ENCODE data around the gene EIF4E1B. TPM values are rescaled to one million over a fixed set of nuclear protein-coding genes. Genes with fewer than 3 reads are reported as not detected.

The EIF4E1B gene
- total and polyA plus RNA-seq, 2 donors (not counting 1 experiment from before 2014, with no cell fraction given): not detected

GRCh38 chr5:176685010-176685409 lies 54.5 kb downstream of the EIF4E1B start:
- Histone ChIP-seq H3K27me3 (ENCODE audit: control insufficient read depth, insufficient read depth, low read length) (peaks cover 19% of the 10 kb centered on the region), H2AFZ (ENCODE audit: low read length) (no peak overlapping the region), H3K27ac (ENCODE audit: insufficient read depth, low read length) (no peak overlapping the region), H3K9me3 (ENCODE audit: control insufficient read depth, insufficient read depth, low read depth, low read length) (no peaks in the 10 kb centered on the region), H3K36me3 (ENCODE audit: control insufficient read depth, insufficient read depth, low read length) (no peaks in the 10 kb centered on the region), H4K20me1 (ENCODE audit: control insufficient read depth, extremely low read depth, insufficient read depth, low read length) (no peaks in the 10 kb centered on the region), H3K4me2 (ENCODE audit: extremely low read depth, insufficient read depth, low read length) (no peak overlapping the region), H3K4me3 (replicated peaks in 1 of 4; ENCODE audit: control extremely low read depth in 1 of 4, insufficient read depth in 1 of 4, low read depth in 3 of 4, low read length in 4 of 4) (no peak overlapping the region), H3K9ac (ENCODE audit: insufficient read depth, low read length) (no peak overlapping the region), H3K4me1 (ENCODE audit: control insufficient read depth, extremely low read depth, insufficient read depth, low read length) (no peaks in the 10 kb centered on the region), H3K79me2 (ENCODE audit: control insufficient read depth, insufficient read depth, low read length) (no peaks in the 10 kb centered on the region)
- no peak for TF ChIP-seq CTCF (conservative IDR thresholded peaks at IDR 0.05 in 1 of 2, IDR thresholded peaks at IDR 0.05 in 1 of 2; ENCODE audit: low read depth in 1 of 2, low read length in 2 of 2)
- TF ChIP-seq EZH2 (IDR thresholded peaks at IDR 0.05; ENCODE audit: low read length, missing control alignments): no peak
- DNase-seq (ENCODE audit: low read depth in 2 of 2): no peak

- H2AFZ ChIP-seq (ENCODE audit: low read length): no peak overlapping the region
- TF ChIP-seq CTCF (conservative IDR thresholded peaks at IDR 0.05 in 1 of 2, IDR thresholded peaks at IDR 0.05 in 1 of 2; ENCODE audit: low read depth in 1 of 2, low read length in 2 of 2): no peak
- TF ChIP-seq EZH2 (IDR thresholded peaks at IDR 0.05; ENCODE audit: low read length, missing control alignments): no peak
- no peaks in the 10 kb centered on the region for H3K36me3 ChIP-seq (ENCODE audit: control insufficient read depth, insufficient read depth, low read length)
- no peak for DNase-seq (ENCODE audit: low read depth in 2 of 2)
- H3K27me3 ChIP-seq (ENCODE audit: control insufficient read depth, insufficient read depth, low read length): peaks cover 19% of the 10 kb centered on the region
- no peaks in the 10 kb centered on the region for H3K4me1 ChIP-seq (ENCODE audit: control insufficient read depth, extremely low read depth, insufficient read depth, low read length)
- H3K9me3 ChIP-seq (ENCODE audit: control insufficient read depth, insufficient read depth, low read depth, low read length): no peaks in the 10 kb centered on the region
- H3K27ac ChIP-seq (ENCODE audit: insufficient read depth, low read length): no peak overlapping the region
- no peak overlapping the region for H3K4me2 ChIP-seq (ENCODE audit: extremely low read depth, insufficient read depth, low read length)
- H3K79me2 ChIP-seq (ENCODE audit: control insufficient read depth, insufficient read depth, low read length): no peaks in the 10 kb centered on the region
- no peaks in the 10 kb centered on the region for H4K20me1 ChIP-seq (ENCODE audit: control insufficient read depth, extremely low read depth, insufficient read depth, low read length)
- no peak overlapping the region for H3K9ac ChIP-seq (ENCODE audit: insufficient read depth, low read length)
- no peak overlapping the region for H3K4me3 ChIP-seq (replicated peaks in 1 of 4; ENCODE audit: control extremely low read depth in 1 of 4, insufficient read depth in 1 of 4, low read depth in 3 of 4, low read length in 4 of 4)
Observed at GRCh38 chr5:176687247-176687646, 56.8 kb downstream of the EIF4E1B start.

GRCh38 chr5:176687881-176688280 lies 57.4 kb downstream of the EIF4E1B start:
- TF ChIP-seq CTCF (conservative IDR thresholded peaks at IDR 0.05 in 1 of 2, IDR thresholded peaks at IDR 0.05 in 1 of 2; ENCODE audit: low read depth in 1 of 2, low read length in 2 of 2): no peak
- TF ChIP-seq EZH2 (IDR thresholded peaks at IDR 0.05; ENCODE audit: low read length, missing control alignments): no peak
- Histone ChIP-seq H3K9me3 (ENCODE audit: control insufficient read depth, insufficient read depth, low read depth, low read length) (no peaks in the 10 kb centered on the region), H3K4me1 (ENCODE audit: control insufficient read depth, extremely low read depth, insufficient read depth, low read length) (no peaks in the 10 kb centered on the region), H3K36me3 (ENCODE audit: control insufficient read depth, insufficient read depth, low read length) (no peaks in the 10 kb centered on the region), H3K4me2 (ENCODE audit: extremely low read depth, insufficient read depth, low read length) (no peak overlapping the region), H2AFZ (ENCODE audit: low read length) (no peak overlapping the region), H4K20me1 (ENCODE audit: control insufficient read depth, extremely low read depth, insufficient read depth, low read length) (no peaks in the 10 kb centered on the region), H3K79me2 (ENCODE audit: control insufficient read depth, insufficient read depth, low read length) (no peaks in the 10 kb centered on the region), H3K9ac (ENCODE audit: insufficient read depth, low read length) (no peak overlapping the region), H3K27me3 (ENCODE audit: control insufficient read depth, insufficient read depth, low read length) (peaks cover 19% of the 10 kb centered on the region), H3K27ac (ENCODE audit: insufficient read depth, low read length) (no peak overlapping the region), H3K4me3 (replicated peaks in 1 of 4; ENCODE audit: control extremely low read depth in 1 of 4, insufficient read depth in 1 of 4, low read depth in 3 of 4, low read length in 4 of 4) (no peak overlapping the region)
- no peak for DNase-seq (ENCODE audit: low read depth in 2 of 2)
